HepG2 (cell line): ENCODE data around the gene ERLIN1. TPM values are rescaled to one million over a fixed set of nuclear protein-coding genes. Genes with fewer than 3 reads are reported as not detected.

Experiments used
- AGO2 ChIP-seq: fragments of 200-400 bp; formaldehyde crosslinking; optimal IDR thresholded peaks from 2 replicates; pipeline ENCODE3; 2017; ENCODE audit warnings: mild to moderate bottlenecking, low read depth, low read length, moderate library complexity
- ATF5 ChIP-seq: sonication (generic); formaldehyde crosslinking; IDR thresholded peaks from 2 replicates; pipeline ENCODE4 v1.4.0; 2020; ENCODE audit warnings: mild to moderate bottlenecking, low read depth, missing genetic modification reagents
- BATF2 ChIP-seq: sonication (generic); formaldehyde crosslinking; IDR thresholded peaks from 2 replicates; pipeline ENCODE4 v1.8.0; 2022; ENCODE audit warnings: mild to moderate bottlenecking, missing genetic modification reagents, moderate library complexity
- CEBPG ChIP-seq: IDR thresholded peaks from 2 replicates; pipeline ENCODE4 v1.6.1; 2016
- DZIP1 ChIP-seq: sonication (generic); formaldehyde crosslinking; IDR thresholded peaks from 2 replicates; pipeline ENCODE4 v1.5.0; 2020; ENCODE audit warnings: mild to moderate bottlenecking, missing genetic modification reagents
- EZH2 ChIP-seq: conservative IDR thresholded peaks from 2 replicates; pipeline ENCODE4 v1.6.1; 2012; ENCODE audit warnings: mild to moderate bottlenecking, low read depth, low read length, moderate library complexity
- FOXC1 ChIP-seq: sonication (generic); formaldehyde crosslinking; IDR thresholded peaks from 2 replicates; pipeline ENCODE4 v1.8.0; 2022; ENCODE audit warnings: mild to moderate bottlenecking, missing genetic modification reagents, borderline replicate concordance
- FOXK2 ChIP-seq: fragments of 450-650 bp; IDR thresholded peaks from 2 replicates; pipeline ENCODE4 v1.6.1; 2016
- GABPA ChIP-seq, 2 experiments: IDR thresholded peaks; 2 replicates each; pipeline ENCODE4 v1.6.1; 2011 to 2016; ENCODE audit warnings: low read depth in 2 of 2, low read length in 1 of 2, missing biosample characterization in 1 of 2, missing genetic modification characterization in 1 of 2
- MXD1 ChIP-seq: sonication (generic); formaldehyde crosslinking; IDR thresholded peaks from 2 replicates; pipeline ENCODE4 v1.4.0; 2020; ENCODE audit warnings: mild to moderate bottlenecking, missing genetic modification reagents
- MYC ChIP-seq: sonication (generic); formaldehyde crosslinking; IDR thresholded peaks from 2 replicates; pipeline ENCODE4 v1.9.0; 2021; ENCODE audit warnings: missing genetic modification reagents, borderline replicate concordance
- NR1H2 ChIP-seq: sonication (generic); formaldehyde crosslinking; IDR thresholded peaks from 2 replicates; pipeline ENCODE4 v1.8.1; 2022; ENCODE audit warnings: low read depth, missing genetic modification reagents, borderline replicate concordance
- NRL ChIP-seq: sonication (generic); formaldehyde crosslinking; IDR thresholded peaks from 2 replicates; pipeline ENCODE4 v1.5.0; 2020; ENCODE audit warnings: missing genetic modification reagents, mild to moderate bottlenecking, moderate library complexity, borderline replicate concordance
- PTBP1 ChIP-seq: fragments of 200-400 bp; formaldehyde crosslinking; IDR thresholded peaks from 2 replicates; pipeline ENCODE4 v1.6.1; 2018; ENCODE audit warnings: low read length, low read depth; ENCODE audit not compliant: poor library complexity, severe bottlenecking
- RCOR2 ChIP-seq: IDR thresholded peaks from 2 replicates; pipeline ENCODE4 v1.6.1; 2016; ENCODE audit warnings: missing biosample characterization, missing genetic modification reagents
- SKIL ChIP-seq: sonication (generic); formaldehyde crosslinking; IDR thresholded peaks from 2 replicates; pipeline ENCODE4 v1.8.0; 2022; ENCODE audit warnings: missing genetic modification reagents, mild to moderate bottlenecking, moderate library complexity, borderline replicate concordance
- TRAFD1 ChIP-seq: sonication (generic); formaldehyde crosslinking; IDR thresholded peaks from 2 replicates; pipeline ENCODE4 v1.5.1; 2020; ENCODE audit warnings: missing genetic modification reagents, mild to moderate bottlenecking, borderline replicate concordance
- ZNF414 ChIP-seq: sonication (generic); formaldehyde crosslinking; IDR thresholded peaks from 2 replicates; pipeline ENCODE4 v1.5.0; 2020; ENCODE audit warnings: missing genetic modification reagents
- ZNF629 ChIP-seq: sonication (generic); formaldehyde crosslinking; conservative IDR thresholded peaks from 2 replicates; pipeline ENCODE4 v1.5.0; 2020; ENCODE audit warnings: missing genetic modification reagents
- polyA plus RNA-seq, 8 experiments: library from polyadenylated mRNA; depleted of rRNA in 3 of 8; stranded (reverse) in 7 of 8; unstranded in 1 of 8; fragments of >200 nt; fragmentation: Illumina TruSeq in 4 of 8; extraction: Trizol in 4 of 8; gene quantifications; 2 replicates each; pipeline versions ENCODE4 v1.2.1 to v1.2.3, GENCODE V29; 2011 to 2016; ENCODE audit warnings: low read depth in 4 of 8, missing spikeins in 1 of 8, mixed read lengths in 1 of 8; ENCODE audit not compliant: insufficient read depth in 1 of 8
- total RNA-seq, 5 experiments: library from RNA; depleted of rRNA; stranded (reverse); fragments of >200 nt; fragmentation: Illumina TruSeq; extraction: Trizol; gene quantifications; 2 replicates each; pipeline ENCODE4 v1.2.3, GENCODE V29; 2016; ENCODE audit warnings: low read depth in 1 of 5

The ERLIN1 gene
- total and polyA plus RNA-seq, 2 of the 13 experiments (the other 11 are each of a cell fraction or from before 2014, with no cell fraction given): 56.8 to 69.3 TPM

- TF ChIP-seq MYC (CRISPR knock-in tag) (no peak), NRL (CRISPR knock-in tag) (no peak), FOXK2 (no peak), DZIP1 (CRISPR knock-in tag) (no peak), GABPA (IDR thresholded peaks at IDR 0.05; ENCODE audit: low read depth, low read length) (no peak), GABPA (CRISPR knock-in tag; IDR thresholded peaks at IDR 0.05; ENCODE audit: low read depth) (peak; percentile 46; the same call in 1 of the 2 replicates), RCOR2 (CRISPR knock-in tag) (no peak), BATF2 (CRISPR knock-in tag) (no peak), ATF5 (no peak), ZNF629 (CRISPR knock-in tag) (no peak), SKIL (CRISPR knock-in tag) (no peak), MXD1 (no peak), FOXC1 (CRISPR knock-in tag) (no peak), AGO2 (peak; percentile 33), CEBPG (no peak), ZNF414 (CRISPR knock-in tag) (no peak), TRAFD1 (no peak), EZH2 (no peak), PTBP1 (no peak), NR1H2 (CRISPR knock-in tag) (no peak)
Observed at GRCh38 chr10:100186253-100187212, 704 bp upstream of the ERLIN1 start (continued).
